ENCODE data around the gene KCTD19. TPM values are rescaled to one million over a fixed set of nuclear protein-coding genes. Genes with fewer than 3 reads are reported as not detected.

The KCTD19 gene
- polyA plus RNA-seq, 1 experiment: 0.25 TPM

DNA sequence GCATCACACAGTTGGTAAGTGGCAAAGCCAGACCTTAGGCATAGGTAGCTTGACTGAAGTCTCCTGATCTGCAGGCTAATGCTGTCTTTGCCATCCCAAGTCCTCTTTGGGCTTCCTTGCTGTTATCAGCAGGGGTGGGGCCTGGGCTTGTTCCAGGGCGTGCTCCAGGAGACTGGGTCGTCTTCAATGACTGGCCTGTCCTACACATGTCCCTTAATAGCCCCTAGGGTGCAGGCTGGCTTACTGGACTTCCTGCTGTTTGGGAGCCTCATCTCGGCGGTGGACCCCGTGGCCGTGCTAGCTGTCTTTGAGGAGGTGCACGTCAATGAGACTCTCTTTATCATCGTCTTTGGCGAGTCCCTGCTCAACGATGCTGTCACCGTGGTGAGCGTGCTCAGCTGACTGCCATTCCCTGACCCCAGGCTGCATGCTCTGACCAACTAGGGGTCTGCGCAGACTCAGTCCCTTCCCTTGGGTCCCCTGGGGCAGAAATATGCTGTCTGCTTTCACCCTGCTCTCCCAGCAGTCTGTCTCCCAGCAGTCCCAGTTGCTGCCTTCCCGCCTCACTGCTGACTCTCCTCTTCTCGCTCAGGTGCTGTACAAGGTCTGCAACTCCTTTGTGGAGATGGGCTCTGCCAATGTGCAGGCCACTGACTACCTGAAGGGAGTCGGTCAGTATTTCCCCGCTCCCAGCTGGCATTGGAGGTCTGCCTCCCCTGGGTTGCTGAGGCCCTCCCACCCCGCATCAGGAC is 71.6 kb downstream of the KCTD19 start:
- Histone ChIP-seq H3K9me3 (ENCODE audit: control insufficient read depth, insufficient read depth, low read length) (no peaks in the 10 kb centered on the region; the same call in 1 of the 2 replicates), H3K27ac (ENCODE audit: low read depth, low read length) (no peak overlapping the region), H3K27me3 (ENCODE audit: control insufficient read depth, insufficient read depth, low read length) (no peaks in the 10 kb centered on the region), H3K4me3 (ENCODE audit: low read depth, low read length) (no peak overlapping the region)
- TF ChIP-seq, protein P1, sequence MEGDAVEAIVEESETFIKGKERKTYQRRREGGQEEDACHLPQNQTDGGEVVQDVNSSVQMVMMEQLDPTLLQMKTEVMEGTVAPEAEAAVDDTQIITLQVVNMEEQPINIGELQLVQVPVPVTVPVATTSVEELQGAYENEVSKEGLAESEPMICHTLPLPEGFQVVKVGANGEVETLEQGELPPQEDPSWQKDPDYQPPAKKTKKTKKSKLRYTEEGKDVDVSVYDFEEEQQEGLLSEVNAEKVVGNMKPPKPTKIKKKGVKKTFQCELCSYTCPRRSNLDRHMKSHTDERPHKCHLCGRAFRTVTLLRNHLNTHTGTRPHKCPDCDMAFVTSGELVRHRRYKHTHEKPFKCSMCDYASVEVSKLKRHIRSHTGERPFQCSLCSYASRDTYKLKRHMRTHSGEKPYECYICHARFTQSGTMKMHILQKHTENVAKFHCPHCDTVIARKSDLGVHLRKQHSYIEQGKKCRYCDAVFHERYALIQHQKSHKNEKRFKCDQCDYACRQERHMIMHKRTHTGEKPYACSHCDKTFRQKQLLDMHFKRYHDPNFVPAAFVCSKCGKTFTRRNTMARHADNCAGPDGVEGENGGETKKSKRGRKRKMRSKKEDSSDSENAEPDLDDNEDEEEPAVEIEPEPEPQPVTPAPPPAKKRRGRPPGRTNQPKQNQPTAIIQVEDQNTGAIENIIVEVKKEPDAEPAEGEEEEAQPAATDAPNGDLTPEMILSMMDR (IDR thresholded peaks at IDR 0.05; ENCODE audit: low read depth, low read length): no peak
- DNase-seq (ENCODE audit: low read depth, low spot score): no peak
- CTCF ChIA-PET: interaction anchor here (0.6 kb wide), 1 partner anchor 12 kb away, joined by 6 read pairs; no protein-coding TSS in a partner anchor
- POLR2A ChIA-PET: no interaction called here

DNA sequence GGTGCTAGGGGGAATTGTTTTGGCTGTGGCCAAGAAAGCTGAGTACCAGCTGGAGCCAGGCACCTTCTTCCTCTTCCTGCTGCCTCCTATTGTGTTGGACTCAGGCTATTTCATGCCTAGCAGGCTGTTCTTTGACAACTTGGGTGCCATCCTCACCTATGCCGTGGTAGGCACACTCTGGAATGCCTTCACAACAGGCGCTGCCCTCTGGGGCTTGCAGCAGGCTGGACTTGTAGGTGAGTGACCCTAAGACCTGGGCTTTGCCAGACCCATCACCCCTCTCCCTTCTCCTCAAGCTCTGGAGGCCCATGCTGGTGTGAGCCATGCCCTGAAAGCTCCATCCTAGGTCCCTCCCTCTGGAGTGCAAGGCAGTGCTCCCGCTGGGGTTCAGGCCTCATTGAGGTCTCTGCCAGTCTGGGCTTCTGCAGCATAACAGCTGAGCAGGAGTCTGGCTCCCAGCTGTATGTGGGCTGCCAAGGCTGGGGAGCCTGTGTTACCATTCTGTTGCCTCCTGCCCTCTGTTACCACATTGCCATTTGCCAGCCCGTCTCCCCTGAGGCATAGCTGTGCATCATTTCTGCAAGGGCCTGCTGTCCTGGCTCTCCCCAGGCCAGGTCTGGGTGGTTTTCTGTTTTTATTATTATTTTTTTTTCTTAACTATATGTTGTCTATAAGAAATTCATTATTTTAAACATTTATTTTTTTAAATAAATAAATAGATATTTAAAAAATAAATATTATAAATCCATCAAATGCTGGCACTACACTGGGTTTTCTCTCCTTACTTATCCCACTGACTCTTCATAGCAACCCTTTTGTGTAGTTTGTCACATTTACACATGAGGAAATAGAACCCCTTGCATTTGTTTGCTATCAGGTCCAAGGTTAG is 73.7 kb downstream of the KCTD19 start:
- no peak for DNase-seq (ENCODE audit: low read depth, low spot score)
- TF ChIP-seq, protein P1 (IDR thresholded peaks at IDR 0.05; ENCODE audit: low read depth, low read length): no peak
- no peak overlapping the region for H3K4me3 ChIP-seq (ENCODE audit: low read depth, low read length)
- ChIA-PET POLR2A (no interaction called here), CTCF (interaction anchor here (0.6 kb wide), 1 partner anchor 147 kb away, joined by 3 read pairs; no protein-coding TSS in a partner anchor)
- no peak overlapping the region for H3K27ac ChIP-seq (ENCODE audit: low read depth, low read length)
- H3K27me3 ChIP-seq (ENCODE audit: control insufficient read depth, insufficient read depth, low read length): no peaks in the 10 kb centered on the region
- H3K9me3 ChIP-seq (ENCODE audit: control insufficient read depth, insufficient read depth, low read length): no peaks in the 10 kb centered on the region; the same call in 1 of the 2 replicates

DNA sequence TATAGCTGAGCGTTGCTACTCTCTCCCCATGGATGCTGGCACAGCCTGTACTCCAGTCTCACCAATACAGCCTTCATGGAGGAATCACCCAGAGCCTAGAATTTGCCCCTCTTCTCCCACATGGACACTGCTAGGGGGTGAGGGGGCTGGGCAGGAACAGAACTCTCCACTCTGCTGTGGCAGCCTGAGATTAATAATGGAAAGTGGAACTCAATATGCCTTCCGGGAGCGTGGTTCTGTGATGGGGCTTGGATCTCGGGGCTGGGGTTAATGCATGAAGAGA is 76.6 kb downstream of the KCTD19 start:
- H3K4me3 ChIP-seq (ENCODE audit: low read depth, low read length): peak overlapping the region; percentile 67
- peak overlapping the region; percentile 52 for H3K27ac ChIP-seq (ENCODE audit: low read depth, low read length)
- ChIA-PET POLR2A (no interaction called here), CTCF (interaction anchor here (3.0 kb wide), 1 partner anchor 10 kb away, joined by 14 read pairs; no protein-coding TSS in a partner anchor)
- DNase-seq (ENCODE audit: low read depth, low spot score): no peak
- no peaks in the 10 kb centered on the region for H3K27me3 ChIP-seq (ENCODE audit: control insufficient read depth, insufficient read depth, low read length)
- TF ChIP-seq, protein P1 (IDR thresholded peaks at IDR 0.05; ENCODE audit: low read depth, low read length): no peak
- H3K9me3 ChIP-seq (ENCODE audit: control insufficient read depth, insufficient read depth, low read length): no peaks in the 10 kb centered on the region; the same call in 1 of the 2 replicates

DNA sequence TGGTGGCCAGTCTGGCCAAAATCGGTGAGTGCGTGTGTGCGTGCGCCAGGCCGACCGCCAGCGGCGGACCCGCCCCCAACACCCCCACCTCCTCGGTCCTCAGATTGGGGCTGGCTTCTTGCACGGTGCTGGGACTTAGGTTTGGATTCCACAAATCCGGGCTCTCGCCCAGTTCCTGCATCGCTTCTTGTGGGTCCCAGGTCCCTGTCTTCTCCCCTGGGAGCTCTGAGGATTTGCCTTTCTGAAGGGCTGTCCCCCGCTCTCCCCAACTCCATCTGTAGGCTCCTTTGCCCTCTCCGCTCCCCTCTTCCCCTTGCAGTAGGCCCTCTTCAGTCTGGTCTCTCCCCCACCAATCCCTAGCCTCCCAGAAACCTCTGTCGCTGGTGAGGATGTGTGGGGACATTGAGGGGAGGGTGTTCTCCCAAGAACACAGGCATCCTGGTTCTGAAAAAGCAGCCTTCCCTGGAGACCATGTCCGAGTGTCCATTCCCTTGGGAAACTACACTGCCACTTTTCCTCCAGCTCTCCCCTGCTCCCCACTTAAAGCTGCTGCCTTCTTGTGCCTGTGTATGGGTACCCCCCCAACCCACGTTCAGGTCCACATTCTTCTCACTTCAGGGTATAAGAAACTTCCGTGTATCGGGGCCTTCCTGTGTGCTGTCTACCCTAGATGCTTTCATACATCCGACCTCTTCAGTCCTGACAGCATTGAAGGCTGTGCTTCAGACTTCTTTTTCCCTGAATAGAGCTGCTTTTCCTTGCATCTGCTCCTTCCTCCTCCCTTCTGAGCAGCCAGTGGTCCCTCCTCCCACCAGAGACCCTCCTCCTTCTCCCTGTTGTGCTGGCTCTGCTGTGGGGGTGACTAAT is 77.1 kb downstream of the KCTD19 start:
- POLR2A ChIA-PET: interaction anchor here (0.6 to 0.8 kb wide), 2 partner anchors 64 to 163 kb away, joined by 3 read pairs; no protein-coding TSS in a partner anchor
- Histone ChIP-seq H3K9me3 (ENCODE audit: control insufficient read depth, insufficient read depth, low read length) (no peaks in the 10 kb centered on the region; the same call in 1 of the 2 replicates), H3K27me3 (ENCODE audit: control insufficient read depth, insufficient read depth, low read length) (no peaks in the 10 kb centered on the region), H3K27ac (ENCODE audit: low read depth, low read length) (peak overlapping the region; percentile 52), H3K4me3 (ENCODE audit: low read depth, low read length) (peak overlapping the region; percentile 67)
- TF ChIP-seq, protein P1 (IDR thresholded peaks at IDR 0.05; ENCODE audit: low read depth, low read length): no peak
- DNase-seq (ENCODE audit: low read depth, low spot score): no peak
- CTCF ChIA-PET: interaction anchor here (0.6 to 3.0 kb wide), 2 partner anchors 11 to 144 kb away, joined by 5 to 14 read pairs; no protein-coding TSS in a partner anchor

All from AG04450 (cell line).